Astrocyte of the cerebellum (primary cell): ENCODE data around the gene SMPX.

Experiments
- DNase-seq: peaks from one replicate; pipeline ENCODE4 v3.0.0-alpha.2; 2011; ENCODE audit warnings: low read depth
- H3K4me3 ChIP-seq: 2 replicates; pipeline ENCODE4 v1.5.1; 2011; ENCODE audit warnings: mild to moderate bottlenecking, low read depth, low read length, moderate library complexity
- in situ Hi-C: cut with HindIII; loops from 2 replicates; pipeline ENCODE4 v1.10.0; 2017; ENCODE audit warnings: low sequenced_read_pairs
- TF ChIP-seq, protein P1 (sequence below): IDR thresholded peaks from 2 replicates; pipeline ENCODE4 v1.5.1; 2012; ENCODE audit warnings: low read length, low read depth, moderate library complexity, mild to moderate bottlenecking; ENCODE audit errors: missing control alignments

The SMPX gene

DNA sequence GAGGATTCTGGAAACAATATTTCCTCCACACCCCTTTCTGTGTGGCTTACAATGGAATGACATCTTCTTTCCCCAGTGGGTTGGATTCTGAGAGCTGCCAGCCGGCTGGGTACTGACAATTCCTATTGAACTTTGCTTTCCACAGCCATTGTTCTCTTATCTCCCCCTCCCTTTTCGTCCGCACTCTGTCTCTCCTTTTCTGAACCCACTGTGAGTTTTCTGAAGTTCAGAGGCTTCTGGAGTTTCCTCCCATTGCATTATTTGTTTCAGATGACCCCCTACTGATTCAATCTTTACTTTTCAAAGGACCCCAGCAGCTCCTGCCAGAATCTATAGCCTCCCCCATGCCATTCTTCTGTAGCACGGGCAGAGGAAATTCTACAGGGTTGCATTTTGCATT, 10.4 kb downstream of the SMPX start:
- TF ChIP-seq, protein P1, sequence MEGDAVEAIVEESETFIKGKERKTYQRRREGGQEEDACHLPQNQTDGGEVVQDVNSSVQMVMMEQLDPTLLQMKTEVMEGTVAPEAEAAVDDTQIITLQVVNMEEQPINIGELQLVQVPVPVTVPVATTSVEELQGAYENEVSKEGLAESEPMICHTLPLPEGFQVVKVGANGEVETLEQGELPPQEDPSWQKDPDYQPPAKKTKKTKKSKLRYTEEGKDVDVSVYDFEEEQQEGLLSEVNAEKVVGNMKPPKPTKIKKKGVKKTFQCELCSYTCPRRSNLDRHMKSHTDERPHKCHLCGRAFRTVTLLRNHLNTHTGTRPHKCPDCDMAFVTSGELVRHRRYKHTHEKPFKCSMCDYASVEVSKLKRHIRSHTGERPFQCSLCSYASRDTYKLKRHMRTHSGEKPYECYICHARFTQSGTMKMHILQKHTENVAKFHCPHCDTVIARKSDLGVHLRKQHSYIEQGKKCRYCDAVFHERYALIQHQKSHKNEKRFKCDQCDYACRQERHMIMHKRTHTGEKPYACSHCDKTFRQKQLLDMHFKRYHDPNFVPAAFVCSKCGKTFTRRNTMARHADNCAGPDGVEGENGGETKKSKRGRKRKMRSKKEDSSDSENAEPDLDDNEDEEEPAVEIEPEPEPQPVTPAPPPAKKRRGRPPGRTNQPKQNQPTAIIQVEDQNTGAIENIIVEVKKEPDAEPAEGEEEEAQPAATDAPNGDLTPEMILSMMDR, result no peak
- in situ Hi-C loops, result no loop called here
- H3K4me3 ChIP-seq, result no peak overlapping the region
- no peak for DNase-seq

DNA sequence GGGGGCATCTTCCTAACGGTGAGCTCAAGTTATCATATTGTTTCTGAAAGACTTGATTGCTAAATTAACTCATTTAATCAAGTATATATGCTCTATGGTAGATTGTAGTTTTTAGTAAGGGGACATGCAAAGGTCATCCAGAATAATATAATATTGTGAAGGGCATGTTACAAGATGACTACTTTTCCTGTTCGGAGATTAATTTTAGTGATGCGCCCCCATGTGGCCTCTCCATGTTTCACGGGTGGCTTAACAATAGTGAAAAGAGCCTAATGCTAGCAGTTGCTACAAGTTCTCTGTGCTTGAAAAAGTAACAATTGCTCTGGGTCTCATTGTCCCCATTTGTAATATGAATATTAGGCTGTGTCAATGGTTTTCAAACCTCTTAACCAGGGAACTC, 12.2 kb downstream of the SMPX start:
- in situ Hi-C loops, result no loop called here
- no peak overlapping the region for H3K4me3 ChIP-seq
- TF ChIP-seq, protein P1, result peak; percentile 55
- no peak for DNase-seq

DNA sequence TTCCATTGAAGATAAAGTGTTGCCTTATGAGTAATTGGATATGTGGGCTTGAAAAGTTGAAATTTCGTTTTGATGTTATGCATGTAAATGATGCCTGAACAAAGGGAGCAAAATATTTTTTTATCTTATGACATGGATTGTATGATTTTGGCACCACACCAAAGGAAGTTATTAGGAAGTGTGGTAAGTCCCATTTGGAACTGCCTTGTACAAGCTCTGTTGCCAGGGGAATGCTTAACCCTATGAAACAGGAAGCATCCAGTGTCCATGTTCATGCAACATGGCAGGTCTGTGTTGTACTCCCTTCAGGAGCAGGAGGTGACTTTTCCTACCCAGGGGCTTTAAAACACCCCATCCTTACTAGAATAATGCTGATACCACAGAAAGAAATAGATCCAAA, 13.2 kb downstream of the SMPX start:
- TF ChIP-seq, protein P1, result no peak
- H3K4me3 ChIP-seq, result no peak overlapping the region
- in situ Hi-C loops, result no loop called here
- DNase-seq, result no peak

DNA sequence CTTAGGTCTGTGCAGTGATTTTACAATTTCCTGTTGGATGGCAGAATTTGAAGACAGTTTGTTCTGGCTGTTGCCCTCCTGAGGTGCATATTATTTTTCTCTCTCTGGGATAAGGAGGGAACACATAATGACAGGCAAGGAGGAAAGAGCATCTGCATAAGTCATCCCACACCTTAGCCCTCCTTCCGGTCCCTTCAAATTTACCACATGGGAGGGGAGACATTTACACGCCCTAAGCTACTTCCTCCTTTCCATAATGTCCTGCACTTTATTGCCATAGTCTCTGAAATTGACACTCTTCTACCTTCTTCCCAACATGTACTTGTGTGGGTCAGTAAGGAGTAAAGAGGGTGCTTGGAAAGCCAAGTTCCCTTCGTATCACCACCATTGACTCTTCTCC, 13.9 kb downstream of the SMPX start:
- in situ Hi-C loops, result no loop called here
- DNase-seq, result no peak
- no peak overlapping the region for H3K4me3 ChIP-seq
- TF ChIP-seq, protein P1, result no peak

DNA sequence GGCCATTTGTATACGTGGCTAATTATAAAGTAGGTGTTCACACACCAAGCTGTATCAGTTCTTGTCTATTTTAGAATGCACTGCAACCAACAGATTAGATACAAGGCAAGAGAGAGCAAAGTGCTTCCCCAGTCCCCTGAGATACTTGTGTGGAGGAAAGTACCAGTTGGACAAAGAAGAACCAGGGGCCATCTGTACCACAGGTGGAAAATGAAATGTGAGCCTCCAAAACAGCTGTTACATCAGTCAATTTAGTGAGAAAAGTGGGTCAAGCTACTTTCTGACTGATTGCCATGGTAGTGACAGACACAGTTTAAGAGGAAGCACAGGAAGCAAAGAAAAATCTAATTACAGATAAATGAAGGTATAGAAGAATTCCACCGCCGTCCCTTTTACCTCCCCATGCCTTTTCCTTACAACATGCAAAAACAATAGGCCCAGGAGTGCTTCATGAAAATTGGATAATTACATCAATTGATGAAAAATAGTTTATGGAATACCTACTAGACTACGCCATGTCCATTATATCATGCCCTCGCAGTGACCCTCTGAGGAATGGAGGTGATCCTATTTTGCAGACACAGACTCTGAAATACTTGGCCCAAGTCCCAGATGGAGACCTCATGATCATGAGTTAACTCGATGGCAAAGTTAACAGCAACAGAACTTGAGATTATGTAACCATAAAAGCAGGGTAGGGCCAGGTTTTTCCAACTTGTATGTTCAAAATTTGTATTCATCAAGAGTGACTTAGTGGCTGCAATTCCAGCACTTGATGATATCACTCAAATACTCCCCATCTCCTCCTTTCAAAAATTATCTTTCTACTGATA, 15.8 kb downstream of the SMPX start:
- TF ChIP-seq, protein P1, result no peak
- no peak overlapping the region for H3K4me3 ChIP-seq
- in situ Hi-C loops, result no loop called here
- DNase-seq, result no peak

DNA sequence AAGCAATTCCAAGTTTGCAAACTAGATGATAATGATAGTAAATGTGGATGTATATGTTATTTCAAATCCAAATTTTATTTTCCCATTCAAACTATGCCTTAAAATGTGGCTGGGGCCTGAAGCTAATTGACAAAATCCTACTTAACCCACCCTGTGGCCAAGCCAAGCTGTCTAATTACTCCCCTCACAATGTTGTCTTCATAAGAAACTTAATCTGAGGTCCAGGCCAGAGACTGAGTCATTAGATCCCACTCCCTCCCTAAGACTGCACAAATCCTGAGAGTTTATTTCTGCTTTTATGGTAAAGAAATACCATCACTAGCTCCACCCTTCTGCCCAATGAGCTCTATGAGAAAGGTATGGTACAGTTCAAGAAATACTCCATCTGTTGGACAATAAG, 16.6 kb downstream of the SMPX start:
- TF ChIP-seq, protein P1, result no peak
- in situ Hi-C loops, result no loop called here
- DNase-seq, result no peak
- H3K4me3 ChIP-seq, result no peak overlapping the region
